ENCODE results near the gene MYO1D.

GRCh38 chr17:32880671-32881453 lies 3.9 kb upstream of the MYO1D start:
- TF ChIP-seq CTCF (IDR thresholded peaks at IDR 0.05) (no peak), POLR2AphosphoS5 (IDR thresholded peaks at IDR 0.05) (no peak), EP300 (IDR thresholded peaks at IDR 0.05) (no peak)
